SK-N-SH treated with all-trans-retinoic acid at 6 μM for 48 hours (cell line): ENCODE measurements around the gene PRRC2B.
"Not testable (repeated sequence)": the region's sequence is repeated elsewhere in the genome, so short reads cannot be mapped to it uniquely, and the experiment has no call there.

Experiments used
- ATAC-seq: fragments of 200-7000 bp; cut with Tn5 transposase; 3 replicates; pipeline ENCODE4 v1.9.1; 2020; ENCODE audit warnings: mild to moderate bottlenecking, moderate library complexity
- BACH2 ChIP-seq: fragments of 250-450 bp; sonication (Bioruptor Pico); IDR thresholded peaks from 2 replicates; pipeline ENCODE4 v1.9.0; 2021; ENCODE audit warnings: mild to moderate bottlenecking, borderline replicate concordance
- CREB5 ChIP-seq: fragments of 250-450 bp; sonication (Bioruptor Pico); IDR thresholded peaks from 2 replicates; pipeline ENCODE4 v1.5.1; 2020; ENCODE audit warnings: low read depth, mild to moderate bottlenecking, moderate library complexity
- CSDC2 ChIP-seq: fragments of 250-450 bp; sonication (Bioruptor Pico); IDR thresholded peaks from 2 replicates; pipeline ENCODE4 v1.5.0; 2020; ENCODE audit warnings: mild to moderate bottlenecking, moderate library complexity
- GLIS3 ChIP-seq: fragments of 250-450 bp; sonication (Bioruptor Pico); IDR thresholded peaks from 2 replicates; pipeline ENCODE4 v1.5.0; 2020; ENCODE audit warnings: mild to moderate bottlenecking, moderate library complexity
- ISL1 ChIP-seq: fragments of 250-450 bp; sonication (Bioruptor Pico); IDR thresholded peaks from 2 replicates; pipeline ENCODE4 v2.1.2; 2022; ENCODE audit warnings: mild to moderate bottlenecking, moderate library complexity
- OSR1 ChIP-seq: fragments of 250-450 bp; sonication (Bioruptor Pico); IDR thresholded peaks from 2 replicates; pipeline ENCODE4 v1.8.0; 2022; ENCODE audit warnings: moderate library complexity, mild to moderate bottlenecking, inconsistent platforms
- PATZ1 ChIP-seq: fragments of 250-450 bp; sonication (Bioruptor Pico); IDR thresholded peaks from 2 replicates; pipeline ENCODE4 v1.8.0; 2020; ENCODE audit warnings: mild to moderate bottlenecking, moderate library complexity, borderline replicate concordance
- POU6F1 ChIP-seq: fragments of 250-450 bp; sonication (Bioruptor Pico); IDR thresholded peaks from 2 replicates; pipeline ENCODE4 v1.8.0; 2021; ENCODE audit warnings: low read depth, mild to moderate bottlenecking, moderate library complexity, borderline replicate concordance
- PPARA ChIP-seq: fragments of 250-450 bp; sonication (Bioruptor Pico); IDR thresholded peaks from 2 replicates; pipeline ENCODE4 v1.5.0; 2020; ENCODE audit warnings: mild to moderate bottlenecking, borderline replicate concordance
- RARB ChIP-seq: fragments of 250-450 bp; sonication (Bioruptor Pico); IDR thresholded peaks from 2 replicates; pipeline ENCODE4 v1.8.0; 2021; ENCODE audit warnings: mild to moderate bottlenecking, moderate library complexity
- SNAI2 ChIP-seq: fragments of 250-450 bp; sonication (Bioruptor Pico); IDR thresholded peaks from 2 replicates; pipeline ENCODE4 v1.5.0; 2020; ENCODE audit warnings: mild to moderate bottlenecking, moderate library complexity
- TCF4 ChIP-seq: fragments of 250-450 bp; sonication (Bioruptor Pico); IDR thresholded peaks from 2 replicates; pipeline ENCODE4 v1.8.0; 2021; ENCODE audit warnings: mild to moderate bottlenecking, moderate library complexity, borderline replicate concordance
- TSHZ2 ChIP-seq: fragments of 250-450 bp; sonication (Bioruptor Pico); IDR thresholded peaks from 2 replicates; pipeline ENCODE4 v1.5.0; 2020; ENCODE audit warnings: mild to moderate bottlenecking, moderate library complexity
- ZC3H10 ChIP-seq: fragments of 250-450 bp; sonication (Bioruptor Pico); IDR thresholded peaks from 2 replicates; pipeline ENCODE4 v1.5.1; 2021; ENCODE audit warnings: mild to moderate bottlenecking, moderate library complexity
- ZFP3 ChIP-seq: fragments of 250-450 bp; sonication (Bioruptor Pico); IDR thresholded peaks from 2 replicates; pipeline ENCODE4 v1.5.0; 2020; ENCODE audit warnings: mild to moderate bottlenecking, moderate library complexity
- ZFP30 ChIP-seq: fragments of 450-650 bp; formaldehyde crosslinking; IDR thresholded peaks from 2 replicates; pipeline ENCODE4 v1.5.0; 2022; ENCODE audit warnings: mild to moderate bottlenecking, moderate library complexity
- ZNF565 ChIP-seq: fragments of 450-650 bp; formaldehyde crosslinking; conservative IDR thresholded peaks from 2 replicates; pipeline ENCODE4 v1.5.0; 2020; ENCODE audit warnings: low read depth, mild to moderate bottlenecking, moderate library complexity
- ZNF70 ChIP-seq: fragments of 450-650 bp; formaldehyde crosslinking; IDR thresholded peaks from 2 replicates; pipeline ENCODE4 v1.5.0; 2020; ENCODE audit warnings: mild to moderate bottlenecking, moderate library complexity
- ZNF8 ChIP-seq: fragments of 450-650 bp; formaldehyde crosslinking; IDR thresholded peaks from 2 replicates; pipeline ENCODE4 v1.5.0; 2020; ENCODE audit warnings: mild to moderate bottlenecking, moderate library complexity

Gene PRRC2B

GRCh38 chr9:131367450-131367849 is 26.4 kb upstream of the PRRC2B start:
- no peak for ATAC-seq
- TF ChIP-seq CSDC2 (CRISPR knock-in tag) (no peak), OSR1 (CRISPR knock-in tag) (no peak), ZFP30 (CRISPR knock-in tag) (no peak), RARB (CRISPR knock-in tag) (no peak), CREB5 (CRISPR knock-in tag) (no peak)
- TF ChIP-seq, all 23 proteins: peak for 0

- TF ChIP-seq CSDC2 (CRISPR knock-in tag) = no peak
- no peak for TF ChIP-seq ISL1 (CRISPR knock-in tag)
- no peak for TF ChIP-seq ZC3H10 (CRISPR knock-in tag)
- no peak for TF ChIP-seq BACH2
- TF ChIP-seq PATZ1 (CRISPR knock-in tag) = no peak
- TF ChIP-seq ZFP30 (CRISPR knock-in tag) = no peak
- no peak for TF ChIP-seq ZNF8
- no peak for TF ChIP-seq TSHZ2 (CRISPR knock-in tag)
- TF ChIP-seq SNAI2 (CRISPR knock-in tag) = no peak
- no peak for TF ChIP-seq GLIS3
- no peak for TF ChIP-seq ZNF565 (CRISPR knock-in tag)
- TF ChIP-seq ZNF70 (CRISPR knock-in tag) = no peak
- no peak for TF ChIP-seq OSR1 (CRISPR knock-in tag)
- TF ChIP-seq CREB5 (CRISPR knock-in tag) = no peak
- no peak for ATAC-seq
Observed at GRCh38 chr9:131370638-131371037, 23.2 kb upstream of the PRRC2B start.

- not testable (repeated sequence) for ATAC-seq
Observed at GRCh38 chr9:131372599-131372973, 21.3 kb upstream of the PRRC2B start.

- not testable (repeated sequence) for ATAC-seq
Observed at GRCh38 chr9:131374638-131375037, 19.2 kb upstream of the PRRC2B start.

GRCh38 chr9:131379056-131379455 is 14.8 kb upstream of the PRRC2B start:
- no peak for ATAC-seq
- TF ChIP-seq TCF4 (CRISPR knock-in tag) (no peak), ISL1 (CRISPR knock-in tag) (no peak), GLIS3 (no peak), POU6F1 (CRISPR knock-in tag) (no peak), PPARA (no peak), RARB (CRISPR knock-in tag) (no peak), PATZ1 (CRISPR knock-in tag) (no peak), ZNF8 (no peak), ZFP3 (CRISPR knock-in tag) (no peak)
